OCI-LY7 (cell line): Measurements from ENCODE around the gene FOXO6. TPM values are rescaled to one million over a fixed set of nuclear protein-coding genes. Genes with fewer than 3 reads are reported as not detected.

Experiments
- BruUV-seq: library from RNA; stranded (reverse); fragments of 400-500 nt; replicated peaks from 2 replicates; lab custom pipeline; 2021; lab: Mats Ljungman, UMichigan
- CTCF ChIA-PET: fragments of 300-600 bp; sonication (Branson Sonifier 250); formaldehyde crosslinking; loops from one replicate; lab custom pipeline; 2022; ENCODE audit warnings: antibody characterized with exemption; ENCODE audit not compliant: unreplicated experiment; lab: Charles Lee
- POLR2A ChIA-PET: fragments of 300-600 bp; sonication (Branson Sonifier 250); formaldehyde crosslinking; loops from one replicate; lab custom pipeline; 2022; ENCODE audit warnings: antibody characterized with exemption; lab: Charles Lee
- DNase-seq: peaks from one replicate; pipeline ENCODE4 v3.0.0-alpha.2; 2015; ENCODE audit warnings: low spot score
- H2AFZ ChIP-seq: fragments of 200-600 bp; sonication (generic), shearing (Covaris generic); 2 replicates; pipeline ENCODE4 v1.6.1; 2014; ENCODE audit warnings: mild to moderate bottlenecking, antibody characterized with exemption, low read length, moderate library complexity
- H3K27ac ChIP-seq: fragments of 200-600 bp; sonication (generic); 2 replicates; pipeline ENCODE4 v1.5.1; 2014; ENCODE audit warnings: mixed run types, low read depth, mild to moderate bottlenecking, moderate library complexity, low read length, inconsistent platforms; ENCODE audit not compliant: poor library complexity, severe bottlenecking
- H3K36me3 ChIP-seq: fragments of 200-600 bp; sonication (generic); 2 replicates; pipeline ENCODE4 v1.6.1; 2014; ENCODE audit warnings: mild to moderate bottlenecking, antibody characterized with exemption, low read length, moderate library complexity, mixed read lengths; ENCODE audit not compliant: insufficient read depth
- H3K4me1 ChIP-seq: fragments of 200-600 bp; sonication (generic); 2 replicates; pipeline ENCODE4 v1.5.1; 2014; ENCODE audit warnings: mild to moderate bottlenecking, low read length; ENCODE audit not compliant: insufficient read depth, poor library complexity, severe bottlenecking
- H3K4me2 ChIP-seq: fragments of 200-600 bp; sonication (generic); 2 replicates; pipeline ENCODE4 v1.6.1; 2014; ENCODE audit warnings: mild to moderate bottlenecking, low read length
- H3K4me3 ChIP-seq: fragments of 200-600 bp; sonication (generic); 2 replicates; pipeline ENCODE4 v1.5.1; 2014; ENCODE audit warnings: mild to moderate bottlenecking, low read depth, low read length; ENCODE audit not compliant: poor library complexity, severe bottlenecking
- H3K79me2 ChIP-seq: fragments of 200-600 bp; sonication (generic); 2 replicates; pipeline ENCODE4 v1.6.1; 2016; ENCODE audit warnings: low read depth, mild to moderate bottlenecking, low read length, moderate library complexity, mixed read lengths; ENCODE audit not compliant: insufficient read depth
- H3K9me2 ChIP-seq: fragments of 200-600 bp; sonication (generic); 2 replicates; pipeline ENCODE4 v1.6.1; 2016; ENCODE audit warnings: mild to moderate bottlenecking, low read length, mixed read lengths; ENCODE audit not compliant: insufficient read depth
- H3K9me3 ChIP-seq: fragments of 200-600 bp; sonication (generic); 2 replicates; pipeline ENCODE4 v1.6.1; 2014; ENCODE audit warnings: mild to moderate bottlenecking, mixed run types, low read length, mixed read lengths
- H4K20me1 ChIP-seq: fragments of 200-600 bp; sonication (generic); 2 replicates; pipeline ENCODE4 v1.6.1; 2014; ENCODE audit warnings: mild to moderate bottlenecking, antibody characterized with exemption, low read length, moderate library complexity, mixed read lengths; ENCODE audit not compliant: insufficient read depth
- CTCF ChIP-seq: fragments of 200-600 bp; sonication (generic); conservative IDR thresholded peaks from 2 replicates; pipeline ENCODE4 v1.5.1; 2014; ENCODE audit warnings: mild to moderate bottlenecking, antibody characterized with exemption, low read length, moderate library complexity, mixed read lengths
- EZH2phosphoT487 ChIP-seq: fragments of 200-600 bp; sonication (generic); IDR thresholded peaks from 2 replicates; pipeline ENCODE4 v1.6.1; 2018; ENCODE audit warnings: low read depth, borderline replicate concordance, mild to moderate bottlenecking, mixed run types, antibody characterized with exemption, low read length, moderate library complexity, mixed read lengths
- intact Hi-C: fragments of 100-400 bp; cut with micrococcal nuclease; formaldehyde crosslinking; loops from one replicate; pipeline ENCODE4 v1.10.0; 2022; ENCODE audit not compliant: unreplicated experiment
- total RNA-seq, 2 experiments: library from RNA; depleted of rRNA in 1 of 2; stranded (reverse); fragments of >200 nt in 1 of 2; shearing (Covaris generic) in 1 of 2; gene quantifications; 2 replicates each; pipeline ENCODE4 v1.2.3, GENCODE V29; 2014 to 2022

Gene FOXO6
- total RNA-seq, 2 experiments from 2014 or later, result not detected

GRCh38 chr1:41418857-41419583, 57.8 kb downstream of the FOXO6 start:
- Histone ChIP-seq H3K36me3 (no peaks in the 10 kb centered on the region), H3K4me1 (no peaks in the 10 kb centered on the region), H3K9me3 (no peaks in the 10 kb centered on the region), H2AFZ (no peak overlapping the region), H3K27ac (no peak overlapping the region), H3K9me2 (no peaks in the 10 kb centered on the region), H3K4me3 (no peak overlapping the region), H3K79me2 (no peaks in the 10 kb centered on the region), H4K20me1 (no peaks in the 10 kb centered on the region), H3K4me2 (no peak overlapping the region)
- no TSS peak for BruUV-seq
- DNase-seq, result no peak
- CTCF ChIA-PET, result no interaction called here
- POLR2A ChIA-PET, result no interaction called here
- TF ChIP-seq EZH2phosphoT487 (no peak), CTCF (no peak)
- intact Hi-C loops, result loop anchor here (10.0 kb wide), 1 partner anchor 54 kb away; the partner anchor contains the start of gene FOXO6

GRCh38 chr1:41419584-41420295, 58.5 kb downstream of the FOXO6 start:
- no peaks in the 10 kb centered on the region for H3K4me1 ChIP-seq
- BruUV-seq, result no TSS peak
- TF ChIP-seq EZH2phosphoT487 (no peak), CTCF (no peak)
- no peak overlapping the region for H3K4me3 ChIP-seq
- H3K4me2 ChIP-seq, result no peak overlapping the region
- H3K9me2 ChIP-seq, result no peaks in the 10 kb centered on the region
- H3K27ac ChIP-seq, result no peak overlapping the region
- DNase-seq, result no peak
- H3K79me2 ChIP-seq, result no peaks in the 10 kb centered on the region
- ChIA-PET POLR2A (no interaction called here), CTCF (no interaction called here)
- intact Hi-C loops, result loop anchor here (10.0 kb wide), 1 partner anchor 55 kb away; the partner anchor contains the start of gene FOXO6
- H4K20me1 ChIP-seq, result no peaks in the 10 kb centered on the region
- H3K36me3 ChIP-seq, result no peaks in the 10 kb centered on the region
- no peaks in the 10 kb centered on the region for H3K9me3 ChIP-seq
- H2AFZ ChIP-seq, result no peak overlapping the region

- intact Hi-C loops, result no loop called here
- Histone ChIP-seq H3K27ac (no peak overlapping the region), H3K79me2 (no peaks in the 10 kb centered on the region), H3K4me1 (no peaks in the 10 kb centered on the region), H3K9me2 (no peaks in the 10 kb centered on the region), H3K4me3 (no peak overlapping the region), H3K4me2 (no peak overlapping the region), H2AFZ (no peak overlapping the region), H3K36me3 (no peaks in the 10 kb centered on the region), H3K9me3 (no peaks in the 10 kb centered on the region), H4K20me1 (no peaks in the 10 kb centered on the region)
- no TSS peak for BruUV-seq
- no peak for DNase-seq
- ChIA-PET POLR2A (no interaction called here), CTCF (no interaction called here)
- TF ChIP-seq EZH2phosphoT487, result no peak
- TF ChIP-seq CTCF, result no peak
These were observed 59.1 kb downstream of the FOXO6 start for GRCh38 chr1:41420351-41420750.
